Cardiac muscle cell (in vitro differentiated cells and primary cell): ENCODE data around the gene LRRC9. TPM values are rescaled to one million over a fixed set of nuclear protein-coding genes. Genes with fewer than 3 reads are reported as not detected.

ENCODE experiments used
- DNase-seq, 2 donors: peaks; one replicate each; pipeline versions ENCODE4 v3.0.0 to v3.0.0-alpha.2; 2010 to 2017; ENCODE audit warnings: low read depth in 1 of 2, low spot score in 1 of 2
- H3K27ac ChIP-seq: fragments of 200-600 bp; sonication (generic); 2 replicates; pipeline ENCODE4 v1.5.1; 2016
- H3K27me3 ChIP-seq: fragments of 200-600 bp; sonication (generic); 2 replicates; pipeline ENCODE4 v1.6.0; 2016; ENCODE audit warnings: control low read depth
- H3K36me3 ChIP-seq: fragments of 200-600 bp; sonication (generic); 2 replicates; pipeline ENCODE4 v1.5.1; 2016; ENCODE audit warnings: control low read depth
- H3K4me1 ChIP-seq: fragments of 200-600 bp; sonication (generic); 2 replicates; pipeline ENCODE4 v1.8.1; 2017; ENCODE audit warnings: low read depth, mild to moderate bottlenecking, mixed run types
- H3K4me3 ChIP-seq: fragments of 200-600 bp; sonication (generic); 2 replicates; pipeline ENCODE4 v1.5.1; 2016; ENCODE audit warnings: mild to moderate bottlenecking
- H3K9me3 ChIP-seq: fragments of 200-600 bp; sonication (generic); 2 replicates; pipeline ENCODE4 v1.5.1; 2017; ENCODE audit warnings: low read depth, mild to moderate bottlenecking, control low read depth
- polyA plus RNA-seq: library from polyadenylated mRNA; unstranded; fragments of >200 nt; fragmentation: Nextera tagmentation; extraction: Ambion mirVana; gene quantifications from 2 replicates; pipeline ENCODE4 v1.2.1, GENCODE V29; 2016
- total RNA-seq: library from RNA; depleted of rRNA; stranded (reverse); fragments of >200 nt; gene quantifications from 2 replicates; pipeline ENCODE4 v1.2.3, GENCODE V29; 2016
- TF ChIP-seq, protein P1 (sequence below): IDR thresholded peaks from 2 replicates; pipeline ENCODE4 v1.5.1; 2012; ENCODE audit warnings: low read depth, mild to moderate bottlenecking, low read length

Gene LRRC9
- total and polyA plus RNA-seq, 2 experiments from 2014 or later, result 0.24 to 1.2 TPM

DNA sequence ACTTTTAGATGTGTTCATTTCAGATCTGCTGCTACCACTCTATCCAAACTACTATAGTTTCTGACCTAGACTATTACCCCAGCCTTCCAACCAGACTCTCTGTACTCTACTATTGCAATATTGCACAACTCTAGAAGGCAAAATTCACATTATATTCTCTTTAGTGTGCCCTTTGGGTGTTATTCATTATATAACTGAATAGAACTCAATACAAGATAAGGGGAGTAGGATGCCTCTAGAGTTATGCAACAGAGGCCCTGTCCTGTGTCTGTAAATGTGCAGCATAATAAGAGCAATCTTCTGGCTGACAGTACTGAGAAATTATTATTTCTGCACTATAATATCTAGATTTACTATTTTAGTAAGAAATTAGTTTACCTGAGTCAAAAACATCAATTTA lies 63.1 kb downstream of the LRRC9 start:
- no peaks in the 10 kb centered on the region for H3K4me1 ChIP-seq
- H3K27me3 ChIP-seq, result no peaks in the 10 kb centered on the region
- H3K27ac ChIP-seq, result no peak overlapping the region
- TF ChIP-seq, protein P1, sequence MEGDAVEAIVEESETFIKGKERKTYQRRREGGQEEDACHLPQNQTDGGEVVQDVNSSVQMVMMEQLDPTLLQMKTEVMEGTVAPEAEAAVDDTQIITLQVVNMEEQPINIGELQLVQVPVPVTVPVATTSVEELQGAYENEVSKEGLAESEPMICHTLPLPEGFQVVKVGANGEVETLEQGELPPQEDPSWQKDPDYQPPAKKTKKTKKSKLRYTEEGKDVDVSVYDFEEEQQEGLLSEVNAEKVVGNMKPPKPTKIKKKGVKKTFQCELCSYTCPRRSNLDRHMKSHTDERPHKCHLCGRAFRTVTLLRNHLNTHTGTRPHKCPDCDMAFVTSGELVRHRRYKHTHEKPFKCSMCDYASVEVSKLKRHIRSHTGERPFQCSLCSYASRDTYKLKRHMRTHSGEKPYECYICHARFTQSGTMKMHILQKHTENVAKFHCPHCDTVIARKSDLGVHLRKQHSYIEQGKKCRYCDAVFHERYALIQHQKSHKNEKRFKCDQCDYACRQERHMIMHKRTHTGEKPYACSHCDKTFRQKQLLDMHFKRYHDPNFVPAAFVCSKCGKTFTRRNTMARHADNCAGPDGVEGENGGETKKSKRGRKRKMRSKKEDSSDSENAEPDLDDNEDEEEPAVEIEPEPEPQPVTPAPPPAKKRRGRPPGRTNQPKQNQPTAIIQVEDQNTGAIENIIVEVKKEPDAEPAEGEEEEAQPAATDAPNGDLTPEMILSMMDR, result no peak
- H3K4me3 ChIP-seq, result no peak overlapping the region
- no peak for DNase-seq
- no peaks in the 10 kb centered on the region for H3K36me3 ChIP-seq
- H3K9me3 ChIP-seq, result no peaks in the 10 kb centered on the region

DNA sequence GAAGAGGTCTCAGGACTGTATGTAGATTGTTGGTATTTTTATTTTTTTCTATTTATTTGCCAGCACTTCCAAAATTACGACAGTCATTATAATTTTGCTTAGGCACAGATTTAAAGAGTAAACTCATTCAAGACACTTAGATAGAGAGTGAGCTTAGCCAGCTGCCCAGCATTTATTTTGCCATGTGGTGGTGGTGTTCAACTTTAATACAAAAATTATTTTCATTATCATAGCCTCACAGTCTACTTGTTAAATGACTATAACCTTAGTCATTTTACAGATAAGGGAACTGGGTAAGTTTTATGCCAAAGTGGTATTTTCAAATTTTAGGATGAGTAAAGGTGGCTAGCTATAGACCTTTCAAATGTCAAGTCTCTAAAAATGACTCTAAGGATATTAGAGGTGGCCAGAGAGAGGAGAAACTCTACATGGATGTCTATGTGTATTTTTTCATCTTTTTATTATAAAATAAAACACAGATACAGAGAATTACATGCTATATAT lies 66.7 kb downstream of the LRRC9 start:
- Histone ChIP-seq H3K27me3 (no peaks in the 10 kb centered on the region), H3K4me1 (no peaks in the 10 kb centered on the region), H3K4me3 (no peak overlapping the region), H3K36me3 (no peaks in the 10 kb centered on the region), H3K27ac (no peak overlapping the region), H3K9me3 (no peaks in the 10 kb centered on the region)
- no peak for DNase-seq
- TF ChIP-seq, protein P1, result no peak

DNA sequence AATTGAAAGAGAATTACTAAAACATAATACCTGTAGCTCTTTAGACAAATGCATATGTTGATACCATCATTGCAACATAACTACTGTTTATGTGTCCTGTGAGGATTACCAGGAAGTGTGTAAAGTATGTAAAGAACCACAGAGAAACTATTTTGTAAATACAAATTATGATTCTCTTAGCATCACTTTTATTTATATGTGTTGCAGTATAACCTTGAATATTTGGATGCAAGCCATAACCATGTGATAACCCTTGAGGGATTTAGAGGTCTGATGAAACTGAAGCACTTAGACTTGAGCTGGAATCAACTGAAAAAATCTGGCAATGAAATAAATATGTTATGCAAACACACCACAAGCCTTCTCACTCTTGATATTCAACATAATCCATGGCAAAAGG lies 77.5 kb downstream of the LRRC9 start:
- Histone ChIP-seq H3K27me3 (no peaks in the 10 kb centered on the region), H3K4me1 (no peaks in the 10 kb centered on the region), H3K9me3 (no peaks in the 10 kb centered on the region), H3K36me3 (no peaks in the 10 kb centered on the region), H3K27ac (no peak overlapping the region), H3K4me3 (no peak overlapping the region)
- DNase-seq, result peak in 1 of 2 donors; percentile 4
- TF ChIP-seq, protein P1, result no peak

DNA sequence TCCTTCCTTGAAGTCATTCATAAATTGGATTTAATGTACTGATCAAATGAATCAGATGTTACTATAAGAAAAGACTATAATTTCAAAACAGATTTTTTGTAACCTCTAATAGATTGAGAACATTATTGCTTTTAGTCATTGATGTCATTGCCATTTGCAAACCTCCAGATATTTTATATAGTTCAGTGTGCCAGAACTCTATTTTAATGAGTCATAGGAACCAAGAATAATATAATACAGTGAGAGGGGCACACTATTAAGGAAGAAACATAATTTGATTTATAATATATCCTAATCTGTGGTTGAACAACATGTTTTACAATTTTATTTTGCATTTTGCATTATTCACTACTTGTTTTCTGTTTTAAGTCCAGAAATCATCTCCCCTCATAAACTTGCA lies 78.0 kb downstream of the LRRC9 start:
- Histone ChIP-seq H3K36me3 (no peaks in the 10 kb centered on the region), H3K27me3 (no peaks in the 10 kb centered on the region), H3K4me1 (no peaks in the 10 kb centered on the region), H3K9me3 (no peaks in the 10 kb centered on the region), H3K27ac (no peak overlapping the region), H3K4me3 (no peak overlapping the region)
- DNase-seq, result no peak
- TF ChIP-seq, protein P1, result no peak

DNA sequence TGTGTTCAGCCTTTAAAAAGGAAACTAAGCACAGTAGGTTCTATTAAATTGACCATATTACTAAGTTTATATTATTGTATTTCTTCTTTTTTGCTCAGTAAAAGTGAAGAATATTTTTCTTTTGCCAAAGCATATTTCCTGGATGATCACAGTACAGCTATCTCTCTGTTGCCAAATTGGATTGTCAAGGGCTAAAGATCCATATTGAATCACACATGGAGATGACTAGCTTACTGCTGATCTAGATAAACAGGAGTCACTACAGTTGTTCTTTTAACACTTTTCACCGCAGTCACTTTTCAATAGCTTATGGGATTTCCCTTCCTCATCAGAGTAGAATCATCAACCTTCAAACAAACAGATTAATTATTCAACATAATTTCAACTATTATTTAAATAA lies 78.6 kb downstream of the LRRC9 start:
- TF ChIP-seq, protein P1, result no peak
- no peak for DNase-seq
- Histone ChIP-seq H3K9me3 (no peaks in the 10 kb centered on the region), H3K27me3 (no peaks in the 10 kb centered on the region), H3K4me3 (no peak overlapping the region), H3K4me1 (no peaks in the 10 kb centered on the region), H3K27ac (no peak overlapping the region), H3K36me3 (no peaks in the 10 kb centered on the region)
